NCI-H1694 (cell line): ENCODE measurements around the gene ADAP1.
"Not testable (repeated sequence)": the region's sequence is repeated elsewhere in the genome, so short reads cannot be mapped to it uniquely, and the experiment has no call there.

ENCODE experiments used
- DNase-seq: peaks from one replicate; lab custom pipeline; 2025; lab: John Stamatoyannopoulos, UW

Gene ADAP1

DNA sequence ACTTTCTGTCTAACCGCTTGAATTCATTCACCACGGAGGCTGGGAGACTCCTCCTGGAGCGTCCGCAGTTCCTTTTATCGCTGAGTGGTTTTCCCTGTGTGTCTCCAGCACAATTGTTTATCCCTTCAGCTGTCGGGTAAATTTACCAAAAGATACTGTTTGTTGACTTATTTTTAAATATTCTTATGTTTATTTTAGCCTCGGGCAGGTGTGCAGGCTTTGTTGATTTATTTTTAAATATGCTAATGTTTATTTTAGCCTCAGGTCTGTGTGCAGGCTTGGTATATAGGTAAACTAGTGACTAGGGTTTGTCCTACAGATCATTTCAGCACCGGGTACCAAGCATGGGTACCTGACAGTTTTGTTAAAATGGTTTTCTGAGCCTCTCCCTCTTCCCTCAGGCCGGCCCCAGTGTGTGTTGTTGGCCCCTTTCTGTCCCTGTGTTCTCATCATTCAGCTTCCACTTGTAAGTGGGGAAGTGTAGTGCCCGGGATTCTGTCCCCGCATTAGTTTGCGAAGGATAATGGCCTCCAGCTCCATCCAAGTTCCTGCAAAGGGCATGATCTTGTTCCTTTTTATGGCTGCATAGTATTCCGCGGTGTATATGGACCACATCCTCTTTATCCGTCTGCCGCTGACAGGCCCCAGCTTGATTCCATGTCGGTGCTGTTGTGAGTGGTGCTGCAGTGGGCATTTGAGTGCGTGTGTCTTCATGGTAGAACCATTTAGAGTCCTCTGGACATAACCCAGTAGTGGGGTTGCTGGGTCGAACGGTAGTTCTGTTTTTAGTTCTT is 72.8 kb downstream of the ADAP1 start:
- no peak for DNase-seq

DNA sequence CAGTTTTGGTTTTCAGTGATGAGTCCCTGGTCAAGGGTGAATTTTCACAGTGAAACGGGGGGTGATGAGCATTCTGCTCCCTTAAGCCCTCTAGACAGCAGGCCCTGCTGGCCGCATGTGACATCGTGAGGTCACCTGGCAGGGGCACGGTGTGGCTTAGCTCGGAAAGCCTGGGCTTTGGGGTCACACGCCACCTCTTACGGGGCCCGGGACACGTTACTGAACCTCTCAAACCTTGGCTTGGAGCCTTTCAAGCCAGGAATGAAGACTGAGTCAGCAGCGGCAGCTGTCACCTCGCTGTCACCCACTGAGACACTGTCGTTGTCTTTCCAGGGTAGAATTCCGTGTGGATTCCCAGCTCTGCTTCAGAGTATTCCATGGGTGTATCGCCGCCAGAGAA is 74.0 kb downstream of the ADAP1 start:
- peak; percentile 6 for DNase-seq

- no peak for DNase-seq
These were observed 74.8 kb downstream of the ADAP1 start for GRCh38 chr7:879706-880105.

GRCh38 chr7:879093-879492 is 75.4 kb downstream of the ADAP1 start:
- no peak for DNase-seq

GRCh38 chr7:877312-878232 is 76.9 kb downstream of the ADAP1 start:
- DNase-seq = no peak

GRCh38 chr7:876972-877311 is 77.5 kb downstream of the ADAP1 start:
- DNase-seq = no peak

DNA sequence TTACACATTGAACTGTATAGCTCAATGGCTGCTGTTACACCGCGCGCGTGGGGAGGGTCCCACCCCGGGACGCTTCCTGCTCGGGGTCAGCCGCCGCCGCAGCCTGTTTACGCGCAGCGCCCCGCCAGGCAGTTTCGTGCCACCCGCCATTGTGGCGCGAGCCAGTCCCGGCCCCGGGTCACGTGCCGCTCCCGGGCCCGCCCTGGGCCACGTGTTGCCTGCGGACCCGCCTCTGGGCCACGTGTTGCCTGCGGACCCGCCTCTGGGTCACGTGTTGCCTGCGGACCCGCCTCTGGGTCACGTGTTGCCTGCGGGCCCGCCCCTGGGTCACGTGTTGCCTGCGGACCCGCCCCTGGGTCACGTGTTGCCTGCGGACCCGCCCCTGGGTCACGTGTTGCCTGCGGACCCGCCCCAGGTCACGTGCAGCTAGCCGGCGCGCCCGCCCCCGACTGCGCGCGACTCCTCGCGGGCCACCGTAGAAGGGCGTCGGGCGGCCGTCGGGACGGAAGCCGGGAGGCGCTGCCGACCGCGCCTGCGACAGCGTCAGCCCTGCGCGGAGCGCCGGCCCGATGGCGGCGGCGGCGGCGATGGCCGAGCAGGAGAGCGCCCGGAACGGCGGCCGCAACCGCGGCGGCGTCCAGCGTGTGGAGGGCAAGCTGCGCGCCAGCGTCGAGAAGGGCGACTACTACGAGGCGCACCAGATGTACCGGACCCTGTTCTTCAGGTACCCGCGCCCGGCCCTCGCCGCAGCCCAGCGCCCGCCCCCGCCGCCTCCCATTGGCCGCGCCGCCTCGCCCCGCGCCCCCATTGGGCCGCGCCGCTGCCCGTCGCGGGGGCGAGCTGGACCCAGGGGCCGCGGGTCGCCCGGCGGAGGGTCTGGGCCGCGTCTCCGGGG is 78.2 kb downstream of the ADAP1 start, which contains the start of gene GET4:
Gene GET4 (plus strand): TSS at position 478 of the 895 bp plus-strand sequence. CDS start 92 bp downstream, at position 570.
- DNase-seq = peak; percentile 72

DNA sequence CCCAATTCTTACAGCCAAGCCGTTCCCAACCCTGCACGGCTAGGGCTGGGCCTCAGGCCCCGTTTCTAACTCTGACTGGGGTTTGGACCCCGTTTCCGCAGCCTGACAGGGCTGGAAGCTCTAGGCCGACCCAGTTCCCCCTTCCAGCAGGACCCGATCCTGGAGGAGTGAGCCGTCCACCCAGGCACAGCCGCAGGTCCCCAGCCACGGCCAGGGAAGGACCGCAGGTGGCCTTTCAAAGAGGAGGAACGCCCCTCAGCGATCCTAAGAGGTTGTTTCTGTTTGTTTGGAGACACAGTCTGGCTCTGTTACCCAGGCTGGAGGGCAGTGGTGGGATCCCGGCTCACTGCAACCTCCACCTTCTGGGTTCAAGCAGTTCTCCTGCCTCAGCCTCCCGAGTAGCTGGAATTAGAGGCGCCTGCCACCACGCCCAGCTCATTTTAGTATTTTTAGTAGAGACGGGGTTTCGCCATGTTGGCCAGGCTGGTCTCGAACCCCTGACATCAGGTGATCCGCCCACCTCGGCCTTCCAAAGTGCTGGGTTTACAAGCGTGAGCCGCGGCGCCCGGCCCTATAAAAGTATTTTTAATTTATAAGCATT is 78.9 kb downstream of the ADAP1 start:
- no peak for DNase-seq

DNA sequence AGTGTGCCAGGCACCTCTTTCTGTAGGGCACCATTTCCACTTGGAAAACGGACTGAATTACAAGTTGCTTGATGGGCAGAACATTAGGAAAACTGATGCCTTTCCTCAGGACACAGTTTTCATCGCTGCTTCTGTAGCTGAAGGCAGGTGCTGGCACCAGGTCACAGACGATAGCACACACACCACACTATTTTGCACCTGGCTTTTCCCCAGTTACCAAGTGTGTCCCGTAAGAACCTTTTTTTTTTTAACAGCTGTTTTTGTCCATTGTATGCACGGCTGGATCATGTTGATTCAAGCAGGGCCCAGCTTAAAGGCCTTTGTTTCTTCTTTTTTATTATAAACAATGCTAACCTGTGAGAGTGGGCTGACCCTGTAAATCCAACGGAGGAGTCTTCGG is 79.4 kb downstream of the ADAP1 start:
- DNase-seq = no peak

DNA sequence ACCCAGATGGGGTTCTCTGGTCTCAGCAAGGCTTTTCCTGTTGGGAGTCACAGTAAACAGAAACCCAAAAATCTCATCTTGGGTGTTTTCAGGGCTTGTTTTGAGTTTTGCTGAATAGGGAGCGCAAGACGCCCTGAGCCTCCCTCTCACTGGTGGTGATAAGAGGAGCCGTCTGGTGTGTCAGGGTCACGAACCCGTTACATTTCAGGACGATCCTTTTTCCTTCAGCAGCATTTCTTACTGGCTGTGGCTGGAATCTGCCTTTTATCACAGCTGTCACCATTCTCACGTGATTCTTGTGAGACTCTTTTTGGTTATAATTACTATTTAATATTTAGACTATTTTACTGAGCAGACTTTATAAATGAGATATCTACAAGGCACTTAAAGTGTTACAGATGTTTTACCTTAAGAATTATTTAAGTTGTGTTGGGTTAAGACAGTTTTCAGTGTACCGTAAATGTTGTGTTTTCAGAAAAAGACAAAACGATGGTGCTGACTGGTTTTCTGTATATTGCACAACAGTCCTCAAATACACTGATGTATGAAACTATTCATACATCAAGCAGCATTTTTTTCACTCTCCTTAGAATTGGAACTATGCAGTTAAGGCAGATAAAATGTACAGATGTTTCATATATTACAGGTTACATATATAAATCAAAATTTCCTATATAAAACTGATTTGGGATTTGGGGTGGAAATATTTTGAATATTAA is 80.3 kb downstream of the ADAP1 start:
- DNase-seq = no peak

GRCh38 chr7:873367-874002 is 81.0 kb downstream of the ADAP1 start:
- peak; percentile 67 for DNase-seq

DNA sequence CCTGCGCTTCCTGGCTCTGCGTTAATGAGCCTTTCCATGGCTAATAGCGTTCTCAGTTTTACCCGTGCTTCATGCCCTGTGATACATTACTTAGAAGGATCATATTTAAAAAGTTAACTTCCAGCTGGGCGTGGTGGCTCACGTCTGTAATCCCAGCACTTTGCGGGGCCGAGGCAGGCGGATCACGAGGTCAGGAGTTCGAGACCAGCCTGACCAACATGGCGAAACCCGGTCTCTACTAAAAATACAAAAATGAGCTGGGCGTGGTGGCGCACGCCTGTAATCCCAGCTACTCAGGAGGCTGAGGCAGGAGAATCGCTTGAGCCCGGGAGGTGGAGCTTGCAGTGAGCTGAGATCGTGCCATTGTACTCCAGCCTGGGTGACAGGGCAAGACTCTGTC is 81.8 kb downstream of the ADAP1 start:
- not testable (repeated sequence) for DNase-seq

- no peak for DNase-seq
These were observed 82.5 kb downstream of the ADAP1 start for GRCh38 chr7:871900-872537.

DNA sequence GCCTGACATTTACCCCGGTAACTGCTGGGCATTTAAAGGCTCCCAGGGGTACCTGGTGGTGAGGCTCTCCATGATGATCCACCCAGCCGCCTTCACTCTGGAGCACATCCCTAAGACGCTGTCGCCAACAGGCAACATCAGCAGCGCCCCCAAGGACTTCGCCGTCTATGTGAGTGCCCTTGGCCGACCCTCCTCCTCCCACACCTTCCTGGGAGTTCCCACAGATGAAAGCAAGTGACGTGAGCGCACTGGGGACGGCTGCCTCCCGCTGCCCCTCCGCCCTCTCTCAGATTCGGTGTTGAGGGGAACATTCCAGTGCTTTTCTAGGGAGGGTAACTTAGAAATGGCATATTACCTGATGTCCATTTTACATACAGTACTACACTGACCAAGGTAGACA is 85.1 kb downstream of the ADAP1 start:
- no peak for DNase-seq

GRCh38 chr7:868189-868486 is 86.3 kb downstream of the ADAP1 start:
- no peak for DNase-seq

DNA sequence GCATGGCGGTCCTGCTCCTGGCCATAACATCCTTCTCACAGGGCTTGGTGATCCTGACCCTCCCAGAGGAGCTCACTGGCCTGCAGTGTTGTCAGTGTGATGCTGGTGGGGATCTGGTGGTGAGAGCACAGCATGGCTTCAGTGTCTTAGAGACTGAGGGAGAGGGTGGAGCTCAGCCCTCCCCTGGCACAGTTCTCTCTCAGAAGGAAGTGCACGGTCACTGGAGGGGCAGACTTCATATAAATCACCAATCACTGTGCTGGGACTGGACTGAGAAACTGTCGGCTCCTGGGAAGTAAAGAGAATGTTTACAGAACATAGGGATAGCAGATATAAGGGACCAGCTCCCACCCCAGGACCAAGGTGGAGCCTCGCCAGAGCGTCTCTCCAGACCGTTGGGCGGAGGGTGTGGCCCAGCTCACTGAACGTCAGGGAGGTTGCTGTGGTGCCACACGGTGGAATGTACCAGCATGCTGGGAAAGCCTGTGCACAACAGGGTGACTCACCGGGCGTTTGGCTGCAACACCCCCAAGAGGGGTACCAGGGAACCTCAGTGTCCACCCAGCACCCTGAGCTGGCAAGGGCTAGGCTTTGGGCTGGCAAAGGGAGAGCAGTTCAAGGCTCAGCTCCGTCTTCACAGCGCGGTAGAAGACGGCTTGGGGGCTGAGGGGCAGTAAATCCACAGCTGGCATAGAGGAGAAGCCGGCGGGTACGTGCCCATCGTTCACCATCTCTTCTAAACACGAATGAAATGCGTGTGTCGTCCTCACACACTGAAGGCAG is 86.9 kb downstream of the ADAP1 start:
- DNase-seq = no peak

GRCh38 chr7:867001-867405 is 87.5 kb downstream of the ADAP1 start:
- DNase-seq = peak; percentile 57

- DNase-seq = no peak
These were observed 88.6 kb downstream of the ADAP1 start for GRCh38 chr7:865921-866320.

- DNase-seq = no peak
These were observed 91.4 kb downstream of the ADAP1 start for GRCh38 chr7:863106-863505.
